ENCODE data around the gene DDTL. TPM values are rescaled to one million over a fixed set of nuclear protein-coding genes. Genes with fewer than 3 reads are reported as not detected.

The DDTL gene
- total RNA-seq, 1 donor from 2014 or later, result not detected

- H3K27ac Mint-ChIP-seq, result peak overlapping the region; percentile 33
- H3K9me3 Mint-ChIP-seq (ENCODE audit: low read depth), result peaks cover 4% of the 10 kb centered on the region
- H3K36me3 Mint-ChIP-seq (ENCODE audit: insufficient read depth), result peaks cover 11% of the 10 kb centered on the region
- H3K27me3 Mint-ChIP-seq, result no peaks in the 10 kb centered on the region
- no peak for DNase-seq (ENCODE audit: low spot score, unreplicated experiment)
- no peak overlapping the region for H3K4me3 Mint-ChIP-seq (ENCODE audit: low read depth)
- TF ChIP-seq, protein P1, sequence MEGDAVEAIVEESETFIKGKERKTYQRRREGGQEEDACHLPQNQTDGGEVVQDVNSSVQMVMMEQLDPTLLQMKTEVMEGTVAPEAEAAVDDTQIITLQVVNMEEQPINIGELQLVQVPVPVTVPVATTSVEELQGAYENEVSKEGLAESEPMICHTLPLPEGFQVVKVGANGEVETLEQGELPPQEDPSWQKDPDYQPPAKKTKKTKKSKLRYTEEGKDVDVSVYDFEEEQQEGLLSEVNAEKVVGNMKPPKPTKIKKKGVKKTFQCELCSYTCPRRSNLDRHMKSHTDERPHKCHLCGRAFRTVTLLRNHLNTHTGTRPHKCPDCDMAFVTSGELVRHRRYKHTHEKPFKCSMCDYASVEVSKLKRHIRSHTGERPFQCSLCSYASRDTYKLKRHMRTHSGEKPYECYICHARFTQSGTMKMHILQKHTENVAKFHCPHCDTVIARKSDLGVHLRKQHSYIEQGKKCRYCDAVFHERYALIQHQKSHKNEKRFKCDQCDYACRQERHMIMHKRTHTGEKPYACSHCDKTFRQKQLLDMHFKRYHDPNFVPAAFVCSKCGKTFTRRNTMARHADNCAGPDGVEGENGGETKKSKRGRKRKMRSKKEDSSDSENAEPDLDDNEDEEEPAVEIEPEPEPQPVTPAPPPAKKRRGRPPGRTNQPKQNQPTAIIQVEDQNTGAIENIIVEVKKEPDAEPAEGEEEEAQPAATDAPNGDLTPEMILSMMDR (IDR thresholded peaks at IDR 0.05; ENCODE audit: unreplicated experiment), result no peak
- H3K4me1 Mint-ChIP-seq (ENCODE audit: low read depth), result peaks cover 6% of the 10 kb centered on the region
Observed at GRCh38 chr22:24021304-24021703, 54.6 kb downstream of the DDTL start.

Other genes starting within 250 kb of the DDTL start
- 8.9 and 9.8 TPM in 2 replicates for gene ZNF70, start 215.8 kb upstream of the DDTL start, total RNA-seq
- gene VPREB3, start 212.5 kb upstream of the DDTL start, total RNA-seq, result not detected in 2 replicates
- gene C22orf15, start 203.9 kb upstream of the DDTL start, total RNA-seq, result not detected in 2 replicates
- gene CHCHD10, start 198.9 kb upstream of the DDTL start, total RNA-seq, result 39.5 and 42.3 TPM in 2 replicates
- 41.6 and 50.2 TPM in 2 replicates for gene MMP11, start 194.0 kb upstream of the DDTL start, total RNA-seq
- 185 and 195 TPM in 2 replicates for gene SMARCB1, start 179.9 kb upstream of the DDTL start, total RNA-seq
- gene DERL3, start 127.9 kb upstream of the DDTL start, total RNA-seq, result 1.5 and 2.8 TPM in 2 replicates
- gene SLC2A11, start 109.0 kb upstream of the DDTL start, total RNA-seq, result 39.7 and 40.1 TPM in 2 replicates
- 562 and 580 TPM in 2 replicates for gene MIF, start 72.5 kb upstream of the DDTL start, total RNA-seq
- gene GSTT2B, start 5.7 kb upstream of the DDTL start, total RNA-seq, result 4.8 and 5.4 TPM in 2 replicates
- gene DDT, start 7.6 kb downstream of the DDTL start, total RNA-seq, result 93.3 and 102 TPM in 2 replicates
- 0.47 and 0.60 TPM in 2 replicates for gene GSTT2, start 13.2 kb downstream of the DDTL start, total RNA-seq
- gene GSTT4, start 38.6 kb downstream of the DDTL start, total RNA-seq, result not detected in 2 replicates
- 91.4 and 102 TPM in 2 replicates for gene CABIN1, start 44.4 kb downstream of the DDTL start, total RNA-seq
- 0.75 and 0.79 TPM in 2 replicates for gene SUSD2, start 214.6 kb downstream of the DDTL start, total RNA-seq

Measured in progenitor cell of endocrine pancreas (in vitro differentiated cells).